Measurements from ENCODE around the gene LYVE1.

The LYVE1 gene, protein sequence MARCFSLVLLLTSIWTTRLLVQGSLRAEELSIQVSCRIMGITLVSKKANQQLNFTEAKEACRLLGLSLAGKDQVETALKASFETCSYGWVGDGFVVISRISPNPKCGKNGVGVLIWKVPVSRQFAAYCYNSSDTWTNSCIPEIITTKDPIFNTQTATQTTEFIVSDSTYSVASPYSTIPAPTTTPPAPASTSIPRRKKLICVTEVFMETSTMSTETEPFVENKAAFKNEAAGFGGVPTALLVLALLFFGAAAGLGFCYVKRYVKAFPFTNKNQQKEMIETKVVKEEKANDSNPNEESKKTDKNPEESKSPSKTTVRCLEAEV

DNA sequence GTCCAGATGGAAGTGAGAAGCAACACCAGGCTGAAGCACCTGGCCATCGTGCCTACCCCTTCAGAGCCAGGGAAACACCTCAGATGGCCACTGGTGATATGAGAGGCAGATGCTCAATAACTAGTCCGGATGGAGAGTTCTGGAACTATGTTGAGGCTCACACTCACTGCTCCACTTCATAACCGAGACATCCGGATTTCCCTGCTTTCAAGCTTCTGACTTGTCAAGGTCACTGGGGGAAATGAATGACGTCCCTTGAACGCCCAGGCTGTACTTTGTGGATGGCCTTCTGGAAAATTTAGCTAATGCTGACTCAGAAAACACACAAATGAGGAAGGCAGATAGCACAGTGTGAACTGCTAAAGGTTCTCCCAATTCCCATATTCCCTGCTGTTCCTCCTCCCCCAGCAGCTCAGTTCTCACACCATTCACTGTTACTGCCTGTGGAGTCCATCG is at the start of gene LYVE1:
Gene LYVE1, minus strand, starts transcription at position 180 of the 456 bp plus-strand sequence. Its CDS starts 133 bp downstream, at position 47.
- TF ChIP-seq, protein P1, sequence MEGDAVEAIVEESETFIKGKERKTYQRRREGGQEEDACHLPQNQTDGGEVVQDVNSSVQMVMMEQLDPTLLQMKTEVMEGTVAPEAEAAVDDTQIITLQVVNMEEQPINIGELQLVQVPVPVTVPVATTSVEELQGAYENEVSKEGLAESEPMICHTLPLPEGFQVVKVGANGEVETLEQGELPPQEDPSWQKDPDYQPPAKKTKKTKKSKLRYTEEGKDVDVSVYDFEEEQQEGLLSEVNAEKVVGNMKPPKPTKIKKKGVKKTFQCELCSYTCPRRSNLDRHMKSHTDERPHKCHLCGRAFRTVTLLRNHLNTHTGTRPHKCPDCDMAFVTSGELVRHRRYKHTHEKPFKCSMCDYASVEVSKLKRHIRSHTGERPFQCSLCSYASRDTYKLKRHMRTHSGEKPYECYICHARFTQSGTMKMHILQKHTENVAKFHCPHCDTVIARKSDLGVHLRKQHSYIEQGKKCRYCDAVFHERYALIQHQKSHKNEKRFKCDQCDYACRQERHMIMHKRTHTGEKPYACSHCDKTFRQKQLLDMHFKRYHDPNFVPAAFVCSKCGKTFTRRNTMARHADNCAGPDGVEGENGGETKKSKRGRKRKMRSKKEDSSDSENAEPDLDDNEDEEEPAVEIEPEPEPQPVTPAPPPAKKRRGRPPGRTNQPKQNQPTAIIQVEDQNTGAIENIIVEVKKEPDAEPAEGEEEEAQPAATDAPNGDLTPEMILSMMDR (conservative IDR thresholded peaks at IDR 0.05; ENCODE audit: low read depth, low read length) = no peak
- DNase-seq (ENCODE audit: low read depth) = no peak

DNA sequence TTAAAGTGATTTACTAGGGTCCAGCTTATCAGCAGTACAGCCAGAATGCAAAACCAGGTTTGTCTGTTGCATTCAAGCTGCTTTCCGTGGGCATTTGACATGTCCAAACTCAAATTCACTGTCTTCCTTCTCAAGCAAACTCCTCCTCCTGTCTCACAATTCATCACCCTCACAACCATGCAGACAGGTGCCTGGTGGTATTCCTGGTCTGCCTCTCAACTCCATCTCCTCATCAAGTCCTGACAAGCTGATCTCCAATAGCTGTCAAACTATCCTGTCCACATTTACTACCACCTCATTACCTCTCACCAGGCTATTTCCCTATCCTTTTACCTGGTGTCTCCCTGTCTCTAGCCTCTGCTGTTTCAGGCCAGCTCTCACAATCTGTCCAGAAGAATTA is 49.1 kb upstream of the LYVE1 start:
- no peak overlapping the region for H3K4me3 ChIP-seq (ENCODE audit: low read length)
- TF ChIP-seq, protein P1 (conservative IDR thresholded peaks at IDR 0.05; ENCODE audit: low read depth, low read length) = no peak
- DNase-seq (ENCODE audit: low read depth) = no peak

More for the DNA sequence above, at the start of gene LYVE1:
- no peak within 1 kb of the TSS for H3K4me3 ChIP-seq (ENCODE audit: low read length)

DNA sequence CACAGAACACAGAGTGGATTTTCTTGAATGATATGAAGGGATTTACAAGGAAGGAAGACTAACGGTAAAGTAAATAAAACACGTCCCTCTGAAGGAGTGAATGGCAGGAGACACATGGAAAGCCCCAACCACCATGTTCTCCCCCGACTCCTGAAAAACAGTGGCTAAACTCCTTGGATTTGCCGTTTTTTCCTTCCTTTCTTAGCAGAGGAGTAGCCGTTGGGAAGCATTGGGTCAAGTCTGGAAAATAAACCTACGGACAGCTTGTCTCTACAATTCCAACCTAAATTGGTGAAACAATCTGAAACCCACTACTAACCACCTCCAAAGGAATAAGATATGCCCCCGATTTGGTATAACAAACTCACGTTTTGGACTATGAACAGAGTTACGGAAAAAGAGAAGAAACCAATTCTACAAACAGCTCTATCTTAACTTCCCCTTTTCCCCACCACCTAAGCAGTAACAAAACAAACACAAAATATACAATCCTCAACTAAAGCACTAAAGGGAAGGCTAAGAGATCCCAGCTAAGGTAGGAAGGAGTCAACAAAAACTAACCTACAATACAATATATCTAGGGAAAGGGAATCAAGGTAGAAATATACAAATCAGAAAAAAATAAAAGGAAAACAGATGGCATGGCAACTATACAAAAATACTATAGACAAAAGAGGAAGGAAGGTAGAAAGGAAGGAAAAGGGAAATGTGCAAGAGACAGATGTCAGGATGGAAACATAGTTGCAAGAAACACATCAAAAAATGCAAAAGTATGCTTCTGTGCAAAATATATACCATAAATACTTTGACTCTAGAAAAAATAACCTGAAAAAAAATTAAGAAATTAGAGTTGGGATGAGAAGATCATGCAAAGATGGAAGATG is 43.8 kb upstream of the LYVE1 start:
- no peak overlapping the region for H3K4me3 ChIP-seq (ENCODE audit: low read length)
- DNase-seq (ENCODE audit: low read depth) = no peak
- TF ChIP-seq, protein P1 (conservative IDR thresholded peaks at IDR 0.05; ENCODE audit: low read depth, low read length) = no peak

DNA sequence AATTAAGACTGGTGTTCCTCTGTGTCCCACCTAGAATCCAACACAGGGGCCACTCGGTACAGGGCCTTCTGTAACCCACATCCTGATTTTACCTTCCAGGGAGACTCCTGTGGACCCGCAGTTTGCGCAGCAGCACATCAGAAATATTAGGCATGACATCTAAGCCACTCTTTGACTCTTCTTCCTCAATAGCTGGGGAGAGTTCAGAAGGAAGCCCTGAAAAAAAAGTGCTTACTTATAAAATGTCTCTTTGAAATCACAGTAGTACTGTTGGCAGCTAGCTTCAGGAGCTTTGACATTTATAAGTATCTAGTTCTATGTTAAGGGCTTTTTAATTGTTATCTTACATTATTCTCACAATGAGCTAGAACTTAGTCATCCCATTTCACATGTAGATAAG is 41.2 kb upstream of the LYVE1 start:
- no peak overlapping the region for H3K4me3 ChIP-seq (ENCODE audit: low read length)
- DNase-seq (ENCODE audit: low read depth) = no peak
- TF ChIP-seq, protein P1 (conservative IDR thresholded peaks at IDR 0.05; ENCODE audit: low read depth, low read length) = no peak

DNA sequence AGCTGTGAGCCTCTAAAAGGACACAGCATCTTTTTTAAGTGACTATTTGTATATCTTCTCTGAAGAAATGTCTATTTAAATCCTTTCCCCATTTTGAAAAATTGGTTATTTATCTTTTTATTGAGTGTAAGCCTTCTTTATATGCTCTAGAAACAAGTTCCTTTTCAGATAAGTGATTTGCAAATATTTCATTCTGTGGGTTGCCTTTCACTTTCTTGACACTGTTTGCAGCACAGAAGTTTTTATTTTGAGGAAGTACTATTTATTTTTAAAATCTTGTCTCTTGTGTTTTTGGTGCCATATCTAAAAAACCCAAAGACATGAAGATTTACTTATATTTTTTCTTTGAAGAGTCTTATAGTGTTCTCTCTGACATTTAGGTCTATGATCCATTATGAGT is 40.1 kb upstream of the LYVE1 start:
- TF ChIP-seq, protein P1 (conservative IDR thresholded peaks at IDR 0.05; ENCODE audit: low read depth, low read length) = no peak
- no peak overlapping the region for H3K4me3 ChIP-seq (ENCODE audit: low read length)
- DNase-seq (ENCODE audit: low read depth) = no peak

DNA sequence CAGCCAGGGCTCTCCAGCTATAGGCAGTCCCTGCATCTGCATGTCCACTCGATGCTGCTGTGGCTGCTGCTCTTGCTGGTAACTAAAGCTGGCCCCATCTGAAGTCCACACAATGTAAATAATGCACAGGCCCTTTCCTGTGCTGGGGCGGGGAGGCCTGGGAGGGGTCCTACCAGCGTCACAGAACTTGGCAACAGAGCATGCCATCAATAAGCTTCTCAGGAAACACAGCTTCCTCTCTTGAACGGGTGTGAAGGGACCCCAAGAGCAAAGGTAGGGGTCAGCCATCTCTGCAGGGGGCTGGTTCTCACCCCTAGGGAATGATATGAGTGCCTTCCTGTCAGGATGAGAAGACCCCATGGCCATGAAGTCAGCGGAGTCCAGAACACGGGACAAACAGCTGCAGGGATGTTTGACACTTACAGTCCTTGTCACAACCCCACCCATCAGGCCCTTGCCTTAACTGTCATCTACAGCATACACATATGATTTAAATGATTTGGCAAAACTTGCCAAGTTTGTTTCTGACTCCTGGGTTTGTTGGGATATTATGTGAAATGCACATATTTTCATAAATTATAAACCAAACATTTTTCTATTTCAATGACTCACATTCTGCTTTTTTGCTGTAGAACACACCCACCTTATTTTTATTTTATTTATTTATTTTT is 39.1 kb upstream of the LYVE1 start:
- H3K4me3 ChIP-seq (ENCODE audit: low read length) = no peak overlapping the region
- no peak for DNase-seq (ENCODE audit: low read depth)
- TF ChIP-seq, protein P1 (conservative IDR thresholded peaks at IDR 0.05; ENCODE audit: low read depth, low read length) = no peak
